Endodermal cell (in vitro differentiated cells): Measurements from ENCODE around the gene ERCC5. TPM values are rescaled to one million over a fixed set of nuclear protein-coding genes. Genes with fewer than 3 reads are reported as not detected.

Experiments
- DNase-seq: peaks from one replicate; pipeline ENCODE4 v3.0.0-alpha.2; 2017
- H3K27ac ChIP-seq: 2 replicates; pipeline ENCODE4 v1.5.1; 2013; ENCODE audit warnings: mild to moderate bottlenecking, low read depth, low read length, moderate library complexity
- H3K27me3 ChIP-seq: 2 replicates; pipeline ENCODE4 v1.6.1; 2013; ENCODE audit warnings: mild to moderate bottlenecking, low read length, moderate library complexity; ENCODE audit not compliant: insufficient read depth, control insufficient read depth, poor library complexity, severe bottlenecking
- H3K36me3 ChIP-seq: 2 replicates; pipeline ENCODE4 v1.7.0; 2013; ENCODE audit warnings: mild to moderate bottlenecking, low read length, moderate library complexity; ENCODE audit not compliant: control insufficient read depth, insufficient read depth
- H3K4me1 ChIP-seq: one replicate; pipeline ENCODE4 v1.7.0; 2013; ENCODE audit warnings: low read length; ENCODE audit not compliant: control insufficient read depth, insufficient read depth
- H3K4me3 ChIP-seq: 2 replicates; pipeline ENCODE4 v1.5.1; 2013; ENCODE audit warnings: mild to moderate bottlenecking, low read length, moderate library complexity
- H3K9ac ChIP-seq: 2 replicates; pipeline ENCODE4 v1.6.1; 2013; ENCODE audit warnings: mild to moderate bottlenecking, low read length, moderate library complexity; ENCODE audit not compliant: poor library complexity, severe bottlenecking; ENCODE audit errors: extremely low read depth
- H3K9me3 ChIP-seq: 2 replicates; pipeline ENCODE4 v1.6.1; 2013; ENCODE audit warnings: mild to moderate bottlenecking, low read length, moderate library complexity; ENCODE audit not compliant: control insufficient read depth
- H3K27ac Mint-ChIP-seq: 2 replicates; pipeline ENCODE4 v1.8.0; 2020; ENCODE audit warnings: mixed read lengths
- H3K27me3 Mint-ChIP-seq: 2 replicates; pipeline ENCODE4 v1.8.0; 2021; ENCODE audit warnings: mild to moderate bottlenecking, mixed read lengths; ENCODE audit not compliant: insufficient read depth
- H3K36me3 Mint-ChIP-seq: 2 replicates; pipeline ENCODE4 v1.8.0; 2020; ENCODE audit warnings: low read depth, mixed read lengths
- H3K4me1 Mint-ChIP-seq: 2 replicates; pipeline ENCODE4 v1.8.0; 2020; ENCODE audit warnings: mixed read lengths
- H3K4me3 Mint-ChIP-seq: 2 replicates; pipeline ENCODE4 v1.8.0; 2020; ENCODE audit warnings: mild to moderate bottlenecking, moderate library complexity, mixed read lengths
- H3K9me3 Mint-ChIP-seq: 2 replicates; pipeline ENCODE4 v1.8.0; 2020; ENCODE audit warnings: mild to moderate bottlenecking, mixed read lengths
- CTCF ChIP-seq: fragments of 200-600 bp; sonication (generic); conservative IDR thresholded peaks from 2 replicates; pipeline ENCODE4 v1.5.0; 2021; ENCODE audit warnings: antibody characterized with exemption, mild to moderate bottlenecking
- WGBS, 2 experiments: methylation state at CpG; one replicate each; pipeline versions ENCODE4 v1.1.5 to v1.1.7; 2013; ENCODE audit warnings: missing lambda C conversion rate in 2 of 2, mixed read lengths in 1 of 2; ENCODE audit not compliant: insufficient coverage in 1 of 2, insufficient read length in 1 of 2; 5-methylcytosine and 5-hydroxymethylcytosine counted together
- total RNA-seq, 2 donors: library from RNA; stranded (reverse); fragmentation: NEBNext Ultra II Directional in 1 of 2; extraction: Animal tissue kit (Norgen Biotek cat#: 25700) in 1 of 2; gene quantifications; 2 replicates in 1 of 2; 3 replicates in 1 of 2; pipeline ENCODE4 v1.2.1, GENCODE V29; 2021

The ERCC5 gene
- total RNA-seq, 2 donors from 2014 or later: 22.4 to 26.7 TPM

GRCh38 chr13:102897371-102898138 is 51.7 kb downstream of the ERCC5 start:
- Mint-ChIP-seq H3K27ac (no peak overlapping the region), H3K36me3 (no peaks in the 10 kb centered on the region), H3K27me3 (no peaks in the 10 kb centered on the region), H3K4me3 (no peak overlapping the region), H3K4me1 (no peaks in the 10 kb centered on the region), H3K9me3 (no peaks in the 10 kb centered on the region)
- H3K27ac ChIP-seq: no peak overlapping the region
- no peak overlapping the region for H3K4me3 ChIP-seq
- no peaks in the 10 kb centered on the region for H3K27me3 ChIP-seq
- H3K9me3 ChIP-seq: no peaks in the 10 kb centered on the region
- no peak overlapping the region for H3K9ac ChIP-seq
- no peak for TF ChIP-seq CTCF
- 89 to 98% methylated on average over 5 to 6 of the region's 6 CpGs for WGBS, 2 experiments
- H3K4me1 ChIP-seq: no peaks in the 10 kb centered on the region
- H3K36me3 ChIP-seq: no peaks in the 10 kb centered on the region
- no peak for DNase-seq

GRCh38 chr13:102900193-102900608 is 54.4 kb downstream of the ERCC5 start:
- H3K36me3 ChIP-seq: no peaks in the 10 kb centered on the region
- Mint-ChIP-seq H3K4me3 (no peak overlapping the region), H3K27me3 (no peaks in the 10 kb centered on the region), H3K27ac (no peak overlapping the region), H3K9me3 (no peaks in the 10 kb centered on the region), H3K4me1 (no peaks in the 10 kb centered on the region), H3K36me3 (no peaks in the 10 kb centered on the region)
- no peak for TF ChIP-seq CTCF
- no peaks in the 10 kb centered on the region for H3K27me3 ChIP-seq
- WGBS, 2 experiments: 89 to 95% methylated on average over 3 to 4 of the region's 4 CpGs
- no peak for DNase-seq
- H3K9ac ChIP-seq: no peak overlapping the region
- H3K4me3 ChIP-seq: no peak overlapping the region
- no peaks in the 10 kb centered on the region for H3K9me3 ChIP-seq
- H3K27ac ChIP-seq: no peak overlapping the region
- H3K4me1 ChIP-seq: no peaks in the 10 kb centered on the region

- no peak for DNase-seq
- H3K4me3 Mint-ChIP-seq: no peak overlapping the region
- H3K9me3 ChIP-seq: no peaks in the 10 kb centered on the region
- H3K4me1 Mint-ChIP-seq: no peaks in the 10 kb centered on the region
- H3K36me3 ChIP-seq: no peaks in the 10 kb centered on the region
- no peaks in the 10 kb centered on the region for H3K27me3 ChIP-seq
- H3K4me1 ChIP-seq: no peaks in the 10 kb centered on the region
- no peaks in the 10 kb centered on the region for H3K36me3 Mint-ChIP-seq
- H3K27ac Mint-ChIP-seq: no peak overlapping the region
- H3K27me3 Mint-ChIP-seq: no peaks in the 10 kb centered on the region
- H3K9ac ChIP-seq: no peak overlapping the region
- no peak overlapping the region for H3K27ac ChIP-seq
- H3K4me3 ChIP-seq: no peak overlapping the region
- no peak for TF ChIP-seq CTCF
- no peaks in the 10 kb centered on the region for H3K9me3 Mint-ChIP-seq
These were observed 55.2 kb downstream of the ERCC5 start for GRCh38 chr13:102901056-102901455.
